ENCODE measurements around the gene TFF1.

DNA sequence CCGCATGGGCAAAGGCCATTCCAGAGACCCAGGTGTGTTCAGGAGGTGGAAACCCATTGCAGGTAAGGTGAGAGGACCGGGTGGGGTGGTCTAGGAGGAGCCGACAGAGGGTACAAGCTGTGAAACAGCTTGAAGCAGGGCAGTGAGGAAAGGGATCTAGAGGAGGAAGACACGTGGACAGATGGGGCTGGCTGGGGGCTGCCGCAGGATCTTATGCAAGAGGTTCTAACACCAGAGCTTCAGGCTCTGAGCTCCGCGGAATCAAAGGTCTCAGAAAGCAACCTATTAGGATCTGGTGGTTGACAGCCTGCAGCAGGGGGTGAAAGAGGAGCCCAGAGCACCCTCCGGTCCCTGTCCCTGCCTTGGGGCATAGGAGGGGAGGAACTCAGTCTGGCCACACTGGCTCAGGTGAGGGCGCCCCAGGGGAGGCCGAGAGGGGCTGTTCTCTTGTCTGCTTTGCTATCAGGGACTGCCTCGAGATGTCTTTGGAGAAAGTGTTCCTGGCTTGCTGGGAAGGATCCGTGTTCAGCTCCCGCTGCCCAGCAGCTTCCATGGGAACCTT is 1.9 kb downstream of the TFF1 start:
- TF ChIP-seq ZFP30 (CRISPR knock-in tag; IDR thresholded peaks at IDR 0.05), result no peak
- TF ChIP-seq ZNF8 (CRISPR knock-in tag; IDR thresholded peaks at IDR 0.05), result no peak
- TF ChIP-seq, protein P1, sequence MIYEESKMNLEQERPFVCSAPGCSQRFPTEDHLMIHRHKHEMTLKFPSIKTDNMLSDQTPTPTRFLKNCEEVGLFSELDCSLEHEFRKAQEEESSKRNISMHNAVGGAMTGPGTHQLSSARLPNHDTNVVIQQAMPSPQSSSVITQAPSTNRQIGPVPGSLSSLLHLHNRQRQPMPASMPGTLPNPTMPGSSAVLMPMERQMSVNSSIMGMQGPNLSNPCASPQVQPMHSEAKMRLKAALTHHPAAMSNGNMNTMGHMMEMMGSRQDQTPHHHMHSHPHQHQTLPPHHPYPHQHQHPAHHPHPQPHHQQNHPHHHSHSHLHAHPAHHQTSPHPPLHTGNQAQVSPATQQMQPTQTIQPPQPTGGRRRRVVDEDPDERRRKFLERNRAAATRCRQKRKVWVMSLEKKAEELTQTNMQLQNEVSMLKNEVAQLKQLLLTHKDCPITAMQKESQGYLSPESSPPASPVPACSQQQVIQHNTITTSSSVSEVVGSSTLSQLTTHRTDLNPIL (CRISPR knock-in tag; IDR thresholded peaks at IDR 0.05; ENCODE audit: low read depth), result no peak
- no peak for TF ChIP-seq TCF4 (CRISPR knock-in tag; IDR thresholded peaks at IDR 0.05; ENCODE audit: borderline replicate concordance)
- no peak for TF ChIP-seq ARNTL (CRISPR knock-in tag; IDR thresholded peaks at IDR 0.05; ENCODE audit: borderline replicate concordance, low read depth)
- TF ChIP-seq ZNF70 (CRISPR knock-in tag; IDR thresholded peaks at IDR 0.05), result no peak
- TF ChIP-seq ZFP3 (CRISPR knock-in tag; IDR thresholded peaks at IDR 0.05), result no peak
- TF ChIP-seq OSR1 (CRISPR knock-in tag; IDR thresholded peaks at IDR 0.05), result no peak

Measured in SK-N-SH treated with all-trans-retinoic acid at 6 μM for 48 hours (cell line).